Lung (tissue), 12 donors: ENCODE data around the gene CCT6A. TPM values are rescaled to one million over a fixed set of nuclear protein-coding genes. Genes with fewer than 3 reads are reported as not detected.
"Not testable (repeated sequence)": the region's sequence is repeated elsewhere in the genome, so short reads cannot be mapped to it uniquely, and the experiment has no call there.

Experiments
- ATAC-seq: fragments of 200-7000 bp; cut with Tn5 transposase; one replicate; pipeline ENCODE4 v1.9.1; 2020; ENCODE audit warnings: moderate number of reproducible peaks; ENCODE audit not compliant: insufficient read depth, low FRiP score
- DNase-seq, 3 donors: peaks; one replicate each; pipeline ENCODE4 v3.0.0-alpha.2; 2013 to 2017
- H3K27ac ChIP-seq, 2 donors: one replicate each; pipeline ENCODE4 v1.5.1; 2013; ENCODE audit warnings: mild to moderate bottlenecking in 2 of 2, moderate library complexity in 2 of 2, control low read depth in 1 of 2, inconsistent platforms in 1 of 2, low read depth in 1 of 2, low read length in 1 of 2
- H3K27me3 ChIP-seq, 3 donors: one replicate each; pipeline ENCODE4 v1.5.1; 2013; ENCODE audit warnings: low read length in 2 of 3; ENCODE audit not compliant: control insufficient read depth in 3 of 3, insufficient read depth in 3 of 3
- H3K36me3 ChIP-seq, 4 donors: one replicate each; pipeline ENCODE4 v1.5.1; 2013; ENCODE audit warnings: low read length in 4 of 4, mild to moderate bottlenecking in 1 of 4, moderate library complexity in 1 of 4; ENCODE audit not compliant: control insufficient read depth in 4 of 4, insufficient read depth in 4 of 4
- H3K4me1 ChIP-seq, 5 donors: one replicate each; pipeline ENCODE4 v1.5.1; 2013; ENCODE audit warnings: low read length in 5 of 5, mild to moderate bottlenecking in 2 of 5, moderate library complexity in 1 of 5; ENCODE audit not compliant: control insufficient read depth in 5 of 5, insufficient read depth in 5 of 5
- H3K4me3 ChIP-seq: one replicate; pipeline ENCODE4 v1.5.1; 2013; ENCODE audit warnings: mild to moderate bottlenecking, control low read depth, moderate library complexity
- H3K9ac ChIP-seq, 2 donors: one replicate each; pipeline ENCODE4 v1.5.1; 2013; ENCODE audit warnings: low read length in 2 of 2, control low read depth in 1 of 2; ENCODE audit not compliant: insufficient read depth in 1 of 2
- H3K9me3 ChIP-seq, 4 donors: one replicate each; pipeline ENCODE4 v1.5.1; 2013; ENCODE audit warnings: low read length in 3 of 4, mild to moderate bottlenecking in 1 of 4, moderate library complexity in 1 of 4; ENCODE audit not compliant: control insufficient read depth in 4 of 4, insufficient read depth in 3 of 4
- CTCF ChIP-seq: IDR thresholded peaks from 2 replicates; pipeline ENCODE4 v1.5.1; 2012; ENCODE audit warnings: mild to moderate bottlenecking; ENCODE audit errors: control extremely low read depth, extremely low read depth
- WGBS, 2 donors: extraction: QIAGEN DNeasy Blood & Tissue Kit; methylation state at CpG; one replicate each; pipeline ENCODE4 v1.1.7; 2013; 5-methylcytosine and 5-hydroxymethylcytosine counted together
- polyA plus RNA-seq, 2 donors: library from polyadenylated mRNA; stranded (reverse); fragments of 200-250 nt; gene quantifications; one replicate each; pipeline ENCODE4 v1.2.1, GENCODE V29; 2013
- total RNA-seq, 2 donors: library from RNA; depleted of rRNA in 1 of 2; stranded (reverse); fragments of >200 nt in 1 of 2; gene quantifications; one replicate each; pipeline ENCODE4 v1.2.1, GENCODE V29; 2014 to 2021
- donor health status: control.
- donor health status: control.
- donor health status: Bipolar disorder and iron deficiency.
- donor health status: healthy.
- donor health status: DM: yes; HTN: yes; CAD: no.

The CCT6A gene
- total and polyA plus RNA-seq, 4 donors, result 88.1 to 196 (median 104) TPM

GRCh38 chr7:56023500-56023899 lies 28.1 kb upstream of the CCT6A start:
- no peaks in the 10 kb centered on the region for H3K4me1 ChIP-seq
- H3K9me3 ChIP-seq, result no peaks in the 10 kb centered on the region
- no peak for ATAC-seq
- no peak for TF ChIP-seq CTCF
- DNase-seq, result no peak
- no peak overlapping the region for H3K4me3 ChIP-seq
- no peak overlapping the region for H3K27ac ChIP-seq
- H3K27me3 ChIP-seq, result no peaks in the 10 kb centered on the region
- peaks cover 0 to 10% (median 4%) of the 10 kb centered on the region in 4 donors for H3K36me3 ChIP-seq
- H3K9ac ChIP-seq, result no peak overlapping the region

- DNase-seq (no peak), ATAC-seq (no peak)
- 52 to 96% methylated on average over 1 to 2 of the region's 2 CpGs for WGBS, 2 donors
- Histone ChIP-seq H3K4me1 (no peaks in the 10 kb centered on the region), H3K27ac (no peak overlapping the region), H3K27me3 (no peaks in the 10 kb centered on the region), H3K4me3 (no peak overlapping the region), H3K9ac (no peak overlapping the region), H3K9me3 (no peaks in the 10 kb centered on the region), H3K36me3 (peaks cover 0 to 6% (median 1%) of the 10 kb centered on the region in 4 donors)
- TF ChIP-seq CTCF, result no peak
Measured at GRCh38 chr7:56026538-56026937, 25.0 kb upstream of the CCT6A start.

- H3K9ac ChIP-seq, result no peak overlapping the region
- H3K4me1 ChIP-seq, result no peaks in the 10 kb centered on the region
- ATAC-seq, result no peak
- no peak overlapping the region for H3K4me3 ChIP-seq
- no peaks in the 10 kb centered on the region for H3K9me3 ChIP-seq
- H3K27me3 ChIP-seq, result no peaks in the 10 kb centered on the region
- H3K27ac ChIP-seq, result no peak overlapping the region
- peaks cover 0 to 6% (median 1%) of the 10 kb centered on the region in 4 donors for H3K36me3 ChIP-seq
- 90 to 91% methylated on average over 9 of the region's 9 CpGs for WGBS, 2 donors
- DNase-seq, result no peak
- no peak for TF ChIP-seq CTCF
Measured at GRCh38 chr7:56028942-56029630, 22.5 kb upstream of the CCT6A start.

GRCh38 chr7:56030340-56030739 lies 21.2 kb upstream of the CCT6A start:
- H3K27me3 ChIP-seq, result no peaks in the 10 kb centered on the region
- H3K4me1 ChIP-seq, result no peaks in the 10 kb centered on the region
- H3K9me3 ChIP-seq, result no peaks in the 10 kb centered on the region
- H3K4me3 ChIP-seq, result no peak overlapping the region
- DNase-seq, result no peak
- TF ChIP-seq CTCF, result no peak
- 97 to 99% methylated on average over 8 of the region's 8 CpGs for WGBS, 2 donors
- no peak for ATAC-seq
- no peak overlapping the region for H3K27ac ChIP-seq
- H3K9ac ChIP-seq, result no peak overlapping the region
- H3K36me3 ChIP-seq, result peaks cover 0 to 5% (median 1%) of the 10 kb centered on the region in 4 donors

- not testable (repeated sequence) for DNase-seq, H3K4me1 ChIP-seq, H3K27ac ChIP-seq, ATAC-seq, H3K36me3 ChIP-seq, H3K27me3 ChIP-seq, H3K9me3 ChIP-seq, H3K9ac ChIP-seq, H3K4me3 ChIP-seq
- 77 to 80% methylated on average over 8 of the region's 8 CpGs for whole genome bisulfite sequencing, 2 donors
Measured at GRCh38 chr7:56031556-56031955, 20.0 kb upstream of the CCT6A start.
